OCI-LY3 (cell line): ENCODE data around the gene CHST11.

Experiments used
- H2AFZ ChIP-seq: fragments of 200-600, 300-600 bp; shearing (Covaris generic); 2 replicates; pipeline ENCODE4 v1.6.0; 2014; ENCODE audit warnings: antibody characterized with exemption, low read depth, low read length
- H3K27ac ChIP-seq: fragments of 200-600, 300-600 bp; sonication (generic); 2 replicates; pipeline ENCODE4 v1.5.1; 2014; ENCODE audit warnings: mild to moderate bottlenecking, low read length, moderate library complexity, mixed read lengths
- H3K27me3 ChIP-seq: fragments of 200-600, 300-600 bp; sonication (generic); 2 replicates; pipeline ENCODE4 v1.6.1; 2014; ENCODE audit warnings: low read depth, low read length, mixed read lengths
- H3K36me3 ChIP-seq: fragments of 200-600, 300-600 bp; sonication (generic); replicated peaks from 2 replicates; pipeline ENCODE3; 2014; ENCODE audit warnings: low read depth, low read length, mixed read lengths
- H3K4me1 ChIP-seq: fragments of 300-600, 200-600 bp; sonication (generic); 2 replicates; pipeline ENCODE4 v1.6.1; 2014; ENCODE audit warnings: low read length, mixed read lengths
- H3K4me2 ChIP-seq: fragments of 200-600, 300-600 bp; sonication (generic); 2 replicates; pipeline ENCODE4 v1.6.1; 2014; ENCODE audit warnings: low read length, mixed read lengths
- H3K4me3 ChIP-seq: fragments of 300-600, 200-600 bp; sonication (generic); 2 replicates; pipeline ENCODE4 v1.5.1; 2014; ENCODE audit warnings: antibody characterized with exemption, mild to moderate bottlenecking, low read length, moderate library complexity
- H3K79me2 ChIP-seq: fragments of 300-600, 200-600 bp; shearing (Covaris generic); 2 replicates; pipeline ENCODE4 v1.6.1; 2014; ENCODE audit warnings: mild to moderate bottlenecking, low read length, mixed read lengths
- H3K9ac ChIP-seq: fragments of 300-600, 200-600 bp; shearing (Covaris generic); 2 replicates; pipeline ENCODE4 v1.6.0; 2014; ENCODE audit warnings: mild to moderate bottlenecking, low read length, moderate library complexity
- H3K9me3 ChIP-seq: fragments of 200-600, 300-600 bp; shearing (Covaris generic); 2 replicates; pipeline ENCODE4 v1.6.1; 2014; ENCODE audit warnings: low read length, mixed read lengths; ENCODE audit not compliant: insufficient read depth
- H4K20me1 ChIP-seq: fragments of 200-600, 300-600 bp; sonication (generic); 2 replicates; pipeline ENCODE4 v1.6.1; 2016; ENCODE audit warnings: low read length, mixed read lengths; ENCODE audit not compliant: insufficient read depth
- EZH2phosphoT487 ChIP-seq: fragments of 200-600 bp; shearing (Covaris generic); IDR thresholded peaks from 2 replicates; pipeline ENCODE4 v1.6.1; 2018; ENCODE audit warnings: antibody characterized with exemption, mixed run types, low read depth
- TF ChIP-seq, protein P1 (sequence below): fragments of 200-600, 300-600 bp; sonication (generic); IDR thresholded peaks from 2 replicates; pipeline ENCODE4 v1.5.1; 2014; ENCODE audit warnings: antibody characterized with exemption, low read length, low read depth

Gene CHST11

DNA sequence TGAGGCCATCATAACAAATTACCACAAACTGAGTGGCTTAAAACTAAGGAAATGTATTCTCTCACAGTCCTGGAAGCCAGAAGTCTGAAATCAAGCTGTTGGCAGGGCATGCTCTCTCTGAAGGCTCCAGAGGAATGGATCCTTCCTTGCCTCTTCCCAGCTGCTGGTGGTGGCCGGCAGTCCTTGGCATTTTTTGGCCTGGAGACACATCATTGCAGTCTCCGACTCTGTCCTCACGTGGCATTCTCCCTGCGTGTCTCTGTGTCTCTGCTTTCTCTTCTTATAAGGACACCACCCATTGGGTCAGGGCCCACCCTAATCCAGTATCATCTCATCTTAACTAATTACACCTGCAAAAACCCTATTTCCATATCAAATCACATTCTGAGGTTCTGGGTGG is 295.3 kb downstream of the CHST11 start:
- Histone ChIP-seq H3K4me1 (peaks cover 60% of the 10 kb centered on the region), H3K27ac (peak overlapping the region; percentile 61; the same call in 1 of the 2 replicates), H3K4me3 (no peak overlapping the region), H3K9me3 (no peaks in the 10 kb centered on the region), H3K27me3 (peaks cover 7% of the 10 kb centered on the region; the same call in 1 of the 2 replicates), H2AFZ (no peak overlapping the region), H3K79me2 (no peaks in the 10 kb centered on the region), H3K36me3 (no peaks in the 10 kb centered on the region), H3K9ac (no peak overlapping the region), H3K4me2 (peak overlapping the region; percentile 45), H4K20me1 (no peaks in the 10 kb centered on the region)
- TF ChIP-seq, protein P1, sequence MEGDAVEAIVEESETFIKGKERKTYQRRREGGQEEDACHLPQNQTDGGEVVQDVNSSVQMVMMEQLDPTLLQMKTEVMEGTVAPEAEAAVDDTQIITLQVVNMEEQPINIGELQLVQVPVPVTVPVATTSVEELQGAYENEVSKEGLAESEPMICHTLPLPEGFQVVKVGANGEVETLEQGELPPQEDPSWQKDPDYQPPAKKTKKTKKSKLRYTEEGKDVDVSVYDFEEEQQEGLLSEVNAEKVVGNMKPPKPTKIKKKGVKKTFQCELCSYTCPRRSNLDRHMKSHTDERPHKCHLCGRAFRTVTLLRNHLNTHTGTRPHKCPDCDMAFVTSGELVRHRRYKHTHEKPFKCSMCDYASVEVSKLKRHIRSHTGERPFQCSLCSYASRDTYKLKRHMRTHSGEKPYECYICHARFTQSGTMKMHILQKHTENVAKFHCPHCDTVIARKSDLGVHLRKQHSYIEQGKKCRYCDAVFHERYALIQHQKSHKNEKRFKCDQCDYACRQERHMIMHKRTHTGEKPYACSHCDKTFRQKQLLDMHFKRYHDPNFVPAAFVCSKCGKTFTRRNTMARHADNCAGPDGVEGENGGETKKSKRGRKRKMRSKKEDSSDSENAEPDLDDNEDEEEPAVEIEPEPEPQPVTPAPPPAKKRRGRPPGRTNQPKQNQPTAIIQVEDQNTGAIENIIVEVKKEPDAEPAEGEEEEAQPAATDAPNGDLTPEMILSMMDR, result no peak
- no peak for TF ChIP-seq EZH2phosphoT487

DNA sequence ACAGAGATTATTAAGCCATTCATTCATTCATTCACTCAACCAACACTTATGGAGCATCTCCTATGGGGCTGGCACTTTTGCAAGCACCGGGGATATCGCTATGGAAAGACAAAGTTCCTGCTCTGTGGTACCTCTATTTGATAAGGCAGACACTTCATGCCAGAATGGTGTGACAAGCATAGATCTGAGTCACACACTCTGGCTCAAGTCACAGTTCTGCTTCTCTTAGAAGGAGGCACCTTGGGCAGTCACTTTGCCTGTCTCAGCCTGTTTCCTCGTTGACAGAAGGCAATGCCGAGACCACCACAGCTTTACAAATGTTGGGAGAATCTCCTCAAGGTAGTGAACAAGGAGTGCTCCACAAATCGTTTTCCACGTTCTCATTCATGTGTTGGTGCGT is 296.1 kb downstream of the CHST11 start:
- TF ChIP-seq, protein P1, result no peak
- TF ChIP-seq EZH2phosphoT487, result no peak
- no peak overlapping the region for H3K4me2 ChIP-seq

GRCh38 chr12:104756901-104757300 is 300.2 kb downstream of the CHST11 start:
- TF ChIP-seq EZH2phosphoT487, result no peak
- TF ChIP-seq, protein P1, result no peak
- H3K79me2 ChIP-seq, result no peaks in the 10 kb centered on the region
- no peaks in the 10 kb centered on the region for H4K20me1 ChIP-seq

More for the DNA sequence above, 296.1 kb downstream of the CHST11 start:
- Histone ChIP-seq H3K4me1 (peaks cover 52% of the 10 kb centered on the region), H4K20me1 (no peaks in the 10 kb centered on the region), H3K36me3 (no peaks in the 10 kb centered on the region), H3K9ac (no peak overlapping the region), H3K27ac (no peak overlapping the region), H3K4me3 (no peak overlapping the region), H3K9me3 (no peaks in the 10 kb centered on the region), H3K79me2 (no peaks in the 10 kb centered on the region), H3K27me3 (peaks cover 7% of the 10 kb centered on the region; the same call in 1 of the 2 replicates), H2AFZ (no peak overlapping the region)

GRCh38 chr12:104758771-104759170 is 302.0 kb downstream of the CHST11 start:
- no peaks in the 10 kb centered on the region for H3K9me3 ChIP-seq
- no peak overlapping the region for H3K27ac ChIP-seq
- peaks cover 17% of the 10 kb centered on the region for H3K27me3 ChIP-seq
- TF ChIP-seq EZH2phosphoT487, result no peak
- TF ChIP-seq, protein P1, result no peak
- H2AFZ ChIP-seq, result no peak overlapping the region
- H3K36me3 ChIP-seq, result no peaks in the 10 kb centered on the region
- peaks cover 10% of the 10 kb centered on the region for H3K4me1 ChIP-seq
- no peak overlapping the region for H3K4me2 ChIP-seq
- H4K20me1 ChIP-seq, result peaks cover 3% of the 10 kb centered on the region; the same call in 1 of the 2 replicates
- H3K4me3 ChIP-seq, result no peak overlapping the region
- no peak overlapping the region for H3K9ac ChIP-seq
- H3K79me2 ChIP-seq, result no peaks in the 10 kb centered on the region

More at GRCh38 chr12:104756901-104757300, 300.2 kb downstream of the CHST11 start:
- no peak overlapping the region for H3K4me3 ChIP-seq
- peaks cover 11% of the 10 kb centered on the region for H3K4me1 ChIP-seq
- no peak overlapping the region for H3K27ac ChIP-seq
- no peaks in the 10 kb centered on the region for H3K36me3 ChIP-seq
- no peak overlapping the region for H3K4me2 ChIP-seq
- H3K9ac ChIP-seq, result no peak overlapping the region
- no peaks in the 10 kb centered on the region for H3K9me3 ChIP-seq
- peaks cover 13% of the 10 kb centered on the region; the same call in 1 of the 2 replicates for H3K27me3 ChIP-seq
- no peak overlapping the region for H2AFZ ChIP-seq
